NB4 (cell line): ENCODE measurements around the gene CRYBB1.

ENCODE experiments used
- CTCF ChIP-seq: IDR thresholded peaks from one replicate; pipeline ENCODE4 v1.5.1; 2012; ENCODE audit warnings: low read depth, low read length
- MAX ChIP-seq: IDR thresholded peaks from 2 replicates; pipeline ENCODE4 v1.6.1; 2011; ENCODE audit warnings: low read depth, low read length
- MYC ChIP-seq: IDR thresholded peaks from 2 replicates; pipeline ENCODE4 v1.6.1; 2011; ENCODE audit warnings: low read depth, low read length
- POLR2A ChIP-seq: IDR thresholded peaks from 2 replicates; pipeline ENCODE4 v1.6.1; 2011; ENCODE audit warnings: mild to moderate bottlenecking; ENCODE audit not compliant: insufficient read length; ENCODE audit errors: extremely low read depth

- TF ChIP-seq CTCF (no peak), MAX (no peak), POLR2A (no peak), MYC (no peak)
Measured at GRCh38 chr22:26565181-26565580, 52.6 kb downstream of the CRYBB1 start.
